ENCODE results near the gene GRB14. TPM values are rescaled to one million over a fixed set of nuclear protein-coding genes. Genes with fewer than 3 reads are reported as not detected.
A peak's percentile ranks its signal among the peaks of the same experiment; 100 is the strongest.

Gene GRB14
- polyA plus RNA-seq, 1 of the 3 experiments (the other 2 are of a cell fraction): 3.9 TPM

- DNase-seq: no peak
- no peaks in the 10 kb centered on the region for H3K9me3 ChIP-seq
- H3K4me2 ChIP-seq: no peak overlapping the region
- peaks cover 6% of the 10 kb centered on the region for H3F3A ChIP-seq (replicated peaks; ENCODE audit: insufficient read depth)
- peaks cover 0 to 4% of the 10 kb centered on the region in 2 experiments for H3K36me3 ChIP-seq (replicated peaks in 1 of 2; ENCODE audit: control insufficient read depth in 1 of 2, insufficient read depth in 2 of 2, low read length in 1 of 2)
- ChIA-PET POLR2A (no interaction called here), CTCF (interaction anchor here (0.7 to 2.8 kb wide), 48 partner anchors 9 to 1406 kb away, joined by 3 to 48 read pairs (median 5); no protein-coding TSS in a partner anchor)
- H3K4me3 ChIP-seq (ENCODE audit: low read depth in 2 of 2, low read length in 1 of 2): no peak overlapping the region
- WGBS (ENCODE audit: low lambda C conversion rate): 83% methylated on average over 2 of the region's 2 CpGs
- H2AFZ ChIP-seq (ENCODE audit: low read depth): no peak overlapping the region; the same call in 1 of the 2 replicates
- no peaks in the 10 kb centered on the region; the same call in 1 of the 2 replicates for H3K79me2 ChIP-seq (ENCODE audit: insufficient read depth)
- H3K9ac ChIP-seq: no peak overlapping the region
- no peak for TF ChIP-seq SMC3 (IDR thresholded peaks at IDR 0.05; ENCODE audit: low read depth, low read length)
- TF ChIP-seq TCF12 (IDR thresholded peaks at IDR 0.05): no peak
- no peak for TF ChIP-seq GABPA (IDR thresholded peaks at IDR 0.05; ENCODE audit: low read depth)
- no peak for TF ChIP-seq USF1 (IDR thresholded peaks at IDR 0.05; ENCODE audit: borderline replicate concordance, low read depth)
- H3K27ac ChIP-seq (ENCODE audit: low read depth in 2 of 2, low read length in 1 of 2): no peak overlapping the region
- H4K20me1 ChIP-seq (ENCODE audit: insufficient read depth): no peaks in the 10 kb centered on the region
- no peaks in the 10 kb centered on the region for H3K27me3 ChIP-seq (ENCODE audit: insufficient read depth)
- no peaks in the 10 kb centered on the region; the same call in 1 of the 2 replicates for H3K9me2 ChIP-seq
- H3K4me1 ChIP-seq (ENCODE audit: control insufficient read depth in 1 of 2, insufficient read depth in 2 of 2, low read depth in 1 of 2, low read length in 1 of 2): no peaks in the 10 kb centered on the region; a peak in 1 of 4 replicates
Observed at GRCh38 chr2:164560902-164561301, 60.4 kb downstream of the GRB14 start.

- Histone ChIP-seq H3K9ac (no peak overlapping the region), H3K4me3 (ENCODE audit: low read depth in 2 of 2, low read length in 1 of 2) (no peak overlapping the region), H3K27me3 (ENCODE audit: insufficient read depth) (no peaks in the 10 kb centered on the region), H3K79me2 (ENCODE audit: insufficient read depth) (no peaks in the 10 kb centered on the region; the same call in 1 of the 2 replicates), H3K4me1 (ENCODE audit: control insufficient read depth in 1 of 2, insufficient read depth in 2 of 2, low read depth in 1 of 2, low read length in 1 of 2) (no peaks in the 10 kb centered on the region; a peak in 1 of 4 replicates), H3K36me3 (replicated peaks in 1 of 2; ENCODE audit: control insufficient read depth in 1 of 2, insufficient read depth in 2 of 2, low read length in 1 of 2) (peaks cover 0 to 2% of the 10 kb centered on the region in 2 experiments), H2AFZ (ENCODE audit: low read depth) (no peak overlapping the region; the same call in 1 of the 2 replicates), H3K27ac (ENCODE audit: low read depth in 2 of 2, low read length in 1 of 2) (no peak overlapping the region), H3K9me3 (no peaks in the 10 kb centered on the region), H3K9me2 (no peaks in the 10 kb centered on the region), H4K20me1 (ENCODE audit: insufficient read depth) (no peaks in the 10 kb centered on the region), H3F3A (replicated peaks; ENCODE audit: insufficient read depth) (peaks cover 6% of the 10 kb centered on the region), H3K4me2 (no peak overlapping the region; the same call in 1 of the 2 replicates)
- DNase-seq: peak; percentile 10
- CTCF ChIA-PET: interaction anchor here (0.6 to 2.8 kb wide), 65 partner anchors 9 to 1405 kb away, joined by 3 to 48 read pairs (median 5); no protein-coding TSS in a partner anchor
- TF ChIP-seq RAD21 (IDR thresholded peaks at IDR 0.05; ENCODE audit: low read length) (peak; percentile 69), MAX (IDR thresholded peaks at IDR 0.05; ENCODE audit: low read depth) (no peak), PBX3 (IDR thresholded peaks at IDR 0.05) (no peak), USF1 (IDR thresholded peaks at IDR 0.05; ENCODE audit: borderline replicate concordance, low read depth) (no peak), SIN3A (IDR thresholded peaks at IDR 0.05; ENCODE audit: borderline replicate concordance, low read depth, low read length) (no peak), REST (IDR thresholded peaks at IDR 0.05; ENCODE audit: low read depth, low read length) (no peak), GATA2 (CRISPR knock-in tag; IDR thresholded peaks at IDR 0.05) (no peak), CTCF (IDR thresholded peaks at IDR 0.05) (peak; percentile 86), USF2 (IDR thresholded peaks at IDR 0.05; ENCODE audit: borderline replicate concordance, low read depth, low read length) (no peak), SMC3 (IDR thresholded peaks at IDR 0.05; ENCODE audit: low read depth, low read length) (peak; percentile 68), FOXM1 (IDR thresholded peaks at IDR 0.05; ENCODE audit: low read depth) (no peak)
- POLR2A ChIA-PET: no interaction called here
- 45% methylated on average over 4 of the region's 4 CpGs for WGBS (ENCODE audit: low lambda C conversion rate)
Observed at GRCh38 chr2:164560181-164560792, 61.0 kb downstream of the GRB14 start.

Data from SK-N-SH (cell line).